HG03139 (cell line): Measurements from ENCODE around the gene VPS54.
"Not testable (repeated sequence)": the region's sequence is repeated elsewhere in the genome, so short reads cannot be mapped to it uniquely, and the experiment has no call there.

Experiments
- ATAC-seq: cut with Tn5 transposase; IDR thresholded peaks from one replicate; pipeline ENCODE4 v1.9.1; 2021; ENCODE audit not compliant: unreplicated experiment

Gene VPS54

DNA sequence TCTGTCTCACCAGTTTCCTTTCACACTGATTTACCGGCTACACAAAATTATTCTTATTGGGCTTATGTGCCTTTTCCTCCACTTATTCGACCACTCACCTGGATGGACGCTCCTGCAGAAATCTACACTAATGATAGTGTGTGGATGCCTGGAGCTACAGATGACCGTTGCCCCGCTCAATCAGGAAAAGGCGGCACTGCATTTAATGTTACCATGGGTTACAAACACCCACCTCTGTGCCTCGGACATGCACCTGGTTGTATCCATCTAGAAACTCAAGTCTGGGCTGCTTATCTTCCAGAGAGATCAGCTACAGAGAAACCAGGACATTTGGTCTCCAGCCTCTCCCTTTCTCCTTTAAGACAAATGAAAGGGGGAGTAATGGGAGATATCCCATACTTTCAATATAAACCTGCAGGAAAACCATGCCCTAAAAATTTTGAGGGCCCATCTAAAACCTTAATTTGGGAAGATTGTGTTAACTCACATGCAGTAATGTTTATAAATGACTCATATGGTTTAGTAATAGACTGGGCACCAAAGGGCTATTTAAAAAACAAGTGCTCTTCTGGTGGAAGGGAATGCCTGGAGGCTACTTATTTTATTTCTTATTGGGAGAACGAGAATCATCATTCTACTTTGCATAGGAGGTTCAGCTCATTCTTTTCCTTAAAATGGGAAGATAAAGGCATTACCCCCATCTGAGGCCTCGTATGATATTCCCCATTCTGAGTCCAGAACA lies 24.7 kb downstream of the VPS54 start:
- not testable (repeated sequence) for ATAC-seq

DNA sequence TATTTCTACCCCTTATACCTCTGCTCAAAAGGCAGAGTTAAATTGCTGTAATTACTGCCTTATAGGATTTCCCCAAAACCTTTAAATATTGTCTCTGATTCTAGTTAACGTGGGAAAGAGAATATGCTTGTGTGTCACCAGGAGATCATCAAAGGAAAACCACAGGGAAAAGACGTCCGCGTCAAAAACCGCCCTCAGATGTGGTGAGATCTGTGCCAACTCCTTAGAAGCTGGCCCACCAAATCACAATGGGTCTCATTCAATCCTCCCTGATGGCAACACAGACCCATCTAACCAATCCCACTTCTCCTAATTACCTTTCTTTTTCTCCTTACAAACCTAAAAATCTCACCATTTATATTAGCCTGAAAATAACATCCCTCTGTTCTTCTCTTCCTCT lies 25.4 kb downstream of the VPS54 start:
- no peak for ATAC-seq

DNA sequence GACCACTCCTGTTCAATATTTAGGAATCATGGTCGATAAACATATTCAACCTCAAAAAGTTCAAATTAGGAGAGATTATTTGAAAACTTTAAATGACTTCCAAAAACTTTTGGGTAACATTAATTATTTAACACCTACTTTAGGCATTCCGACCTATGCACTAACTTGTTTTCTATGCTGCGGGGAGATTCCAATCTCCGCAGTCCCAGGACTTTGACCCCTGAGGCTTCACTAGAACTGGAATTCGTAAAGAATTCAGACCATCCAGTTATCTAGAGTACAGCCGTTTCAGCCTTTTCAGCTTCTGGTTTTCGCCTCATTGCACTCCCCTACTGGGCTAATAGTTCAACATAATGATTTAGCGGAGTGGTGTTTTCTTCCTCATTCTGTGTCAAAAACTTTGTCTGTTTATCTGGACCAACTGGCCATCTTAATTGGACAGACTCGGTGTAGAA lies 26.1 kb downstream of the VPS54 start:
- not testable (repeated sequence) for ATAC-seq

DNA sequence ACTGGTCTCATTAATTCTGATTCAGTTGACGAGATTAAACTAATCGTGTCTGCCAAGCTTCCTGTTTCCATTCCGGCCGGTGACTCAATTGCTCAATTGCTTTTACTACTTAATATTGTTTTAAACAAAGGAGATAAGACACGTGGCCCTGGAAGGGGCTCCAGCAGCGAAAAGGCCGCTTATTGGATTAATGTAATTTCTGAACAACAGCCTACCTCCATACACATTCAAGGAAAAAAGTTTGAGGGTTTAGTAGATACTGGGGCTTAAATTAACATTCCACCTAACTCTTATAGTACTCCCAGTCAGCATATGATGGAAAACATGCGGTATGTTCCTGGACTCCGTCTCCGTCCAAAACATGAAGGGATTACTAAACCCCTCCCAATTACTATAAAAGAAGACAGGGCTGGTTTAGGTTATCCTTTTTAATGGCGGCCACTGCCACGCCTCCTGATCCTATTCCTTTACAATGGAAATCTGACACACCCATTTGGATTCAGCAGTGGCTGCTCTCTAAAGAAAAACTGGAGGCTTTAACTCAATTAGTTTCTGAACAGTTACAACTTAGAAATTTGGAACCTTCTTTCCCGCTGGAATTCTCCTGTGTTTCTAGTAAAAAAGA lies 27.1 kb downstream of the VPS54 start:
- ATAC-seq, result no peak

DNA sequence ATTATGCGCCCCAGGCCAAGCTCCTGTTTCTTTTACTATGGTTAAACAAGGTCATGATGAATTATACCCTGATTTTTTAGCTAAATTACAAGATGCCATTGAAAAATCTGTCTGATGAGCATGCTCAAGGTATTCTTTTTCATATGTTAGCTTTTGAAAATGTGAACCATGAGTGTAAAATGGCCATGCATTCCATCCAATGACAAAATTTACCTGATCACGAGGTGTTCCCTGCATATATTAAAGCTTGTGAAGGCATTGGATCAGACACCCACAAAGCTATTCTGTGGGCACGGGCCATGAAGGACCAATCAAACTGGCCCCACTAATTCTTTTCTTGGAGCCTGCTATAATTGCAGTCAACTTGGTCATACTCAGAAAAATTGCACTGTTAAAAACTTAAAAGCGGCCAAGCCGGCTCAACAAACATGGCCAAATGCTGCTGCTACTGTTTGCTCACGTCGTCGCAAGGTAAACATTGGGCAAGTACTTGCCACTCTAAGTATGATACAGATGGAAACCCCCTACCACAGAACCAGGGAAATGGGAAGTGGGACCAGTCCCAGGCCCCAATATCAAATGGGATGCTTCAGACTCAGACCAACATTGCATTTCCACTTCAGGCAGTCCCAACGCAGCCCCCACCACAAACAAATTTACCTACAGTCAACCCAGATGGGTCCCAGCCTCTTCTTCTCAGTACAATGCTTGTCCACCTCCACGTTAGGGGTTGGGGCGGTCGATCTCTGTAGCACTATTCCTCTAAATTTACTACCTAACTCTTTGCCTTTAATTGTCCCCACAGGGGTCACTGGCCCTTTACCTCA lies 27.8 kb downstream of the VPS54 start:
- ATAC-seq, result not testable (repeated sequence)

DNA sequence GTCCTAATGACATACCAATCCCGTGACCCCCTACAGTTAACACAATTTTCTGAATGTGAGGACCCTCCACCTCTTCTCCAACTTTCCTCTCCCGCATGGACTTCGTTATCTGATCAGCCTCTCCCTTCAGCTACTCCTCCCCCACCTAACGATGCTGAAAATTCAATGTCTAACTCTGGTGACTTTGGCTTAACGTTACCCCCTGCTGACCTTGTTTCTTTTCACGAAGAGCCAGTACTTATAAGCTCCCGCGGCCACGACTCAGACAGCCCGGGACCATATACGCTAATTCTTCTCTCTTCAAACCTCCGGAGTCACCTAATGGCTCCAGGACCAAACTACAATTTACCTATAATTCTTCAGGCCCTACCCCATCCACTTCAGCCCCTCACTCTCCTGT lies 29.2 kb downstream of the VPS54 start:
- ATAC-seq, result no peak

DNA sequence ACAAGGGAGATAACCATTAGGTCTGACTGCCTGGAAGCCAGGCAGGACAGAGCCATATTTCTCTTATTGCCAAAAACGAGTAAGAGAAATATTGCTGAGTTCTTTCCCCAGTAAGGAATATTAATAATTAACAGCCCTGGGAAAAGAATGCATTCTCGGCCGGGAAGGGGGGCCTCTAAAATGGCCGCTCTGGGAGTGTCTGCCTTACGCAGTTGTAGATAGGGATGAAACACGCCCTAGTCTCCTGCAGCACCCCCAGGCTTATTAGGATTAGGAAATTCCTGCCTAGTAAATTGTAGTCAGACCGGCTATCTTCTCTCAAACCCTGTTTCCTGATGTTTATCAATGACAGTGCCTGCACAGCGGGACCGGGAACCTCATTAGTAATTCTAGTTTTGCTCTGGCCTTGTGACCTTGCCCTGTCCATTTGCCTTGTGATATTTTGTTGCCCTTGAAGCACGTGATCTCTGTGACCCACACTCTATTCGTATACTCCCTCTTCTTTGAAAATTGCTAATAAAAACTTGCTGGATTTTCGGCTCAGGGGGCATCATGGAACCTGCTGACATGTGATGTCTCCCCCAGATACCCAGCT lies 30.3 kb downstream of the VPS54 start:
- not testable (repeated sequence) for ATAC-seq

DNA sequence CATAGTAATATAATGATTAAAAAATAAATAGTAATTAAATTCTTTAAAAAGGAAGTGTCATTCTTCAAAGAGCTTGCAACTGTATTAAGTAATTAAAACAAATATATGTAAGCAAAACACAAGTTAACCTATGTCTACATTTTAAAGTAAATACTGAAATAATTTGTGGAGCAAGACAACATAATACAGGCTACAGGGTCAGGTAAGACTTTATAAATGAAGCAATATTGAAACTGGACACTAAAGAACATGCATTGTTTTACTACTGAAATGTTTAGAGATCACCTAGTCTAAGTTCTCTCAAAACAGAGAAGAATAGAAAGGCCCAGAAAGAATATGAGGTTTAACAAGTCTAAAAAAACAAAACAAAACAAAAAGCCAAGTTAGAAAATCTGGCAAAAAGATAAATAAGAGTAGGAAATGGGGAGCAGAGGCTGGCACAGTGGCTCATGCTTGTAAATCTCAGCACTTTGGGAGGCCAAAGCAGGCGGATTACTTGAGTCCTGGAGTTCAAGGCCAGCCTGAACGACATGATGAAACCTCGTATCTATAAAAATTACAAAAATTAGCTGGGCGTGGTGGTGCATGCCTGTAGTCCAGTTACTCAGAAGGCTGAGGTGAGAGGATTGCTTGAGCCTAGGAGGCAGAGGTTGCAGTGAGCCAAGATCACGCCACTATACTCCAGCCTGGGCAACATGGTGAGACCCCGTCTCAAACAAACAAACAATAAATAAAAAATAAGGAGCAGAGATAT lies 34.4 kb downstream of the VPS54 start:
- ATAC-seq, result no peak

DNA sequence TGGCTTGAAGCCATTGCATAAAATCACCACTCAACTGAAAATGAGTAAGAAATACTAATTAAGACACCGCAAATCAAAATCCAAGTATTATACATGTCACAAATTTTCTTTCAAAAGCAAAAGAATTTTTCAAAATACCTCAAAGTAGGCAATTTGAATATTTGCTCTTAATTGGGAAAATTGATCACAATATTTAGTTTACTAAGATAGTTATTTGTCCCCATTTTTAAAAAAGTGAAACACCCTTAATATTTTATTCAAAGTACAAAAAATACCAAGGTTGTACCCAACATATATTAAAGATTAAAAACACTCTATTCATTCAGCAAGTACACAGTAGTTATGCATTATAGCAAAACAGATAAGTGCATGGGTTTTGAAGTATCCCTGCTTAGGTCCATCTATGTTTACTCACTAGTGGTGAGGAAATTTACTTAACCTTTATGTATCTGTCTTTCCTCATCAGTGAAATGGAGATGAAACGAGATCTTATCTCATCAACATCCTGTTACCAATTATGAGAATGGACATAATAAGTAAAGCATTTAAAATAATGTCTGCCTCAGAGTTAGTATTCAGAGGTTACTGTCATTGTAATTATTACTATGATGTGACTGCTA lies 35.1 kb downstream of the VPS54 start:
- ATAC-seq, result no peak

DNA sequence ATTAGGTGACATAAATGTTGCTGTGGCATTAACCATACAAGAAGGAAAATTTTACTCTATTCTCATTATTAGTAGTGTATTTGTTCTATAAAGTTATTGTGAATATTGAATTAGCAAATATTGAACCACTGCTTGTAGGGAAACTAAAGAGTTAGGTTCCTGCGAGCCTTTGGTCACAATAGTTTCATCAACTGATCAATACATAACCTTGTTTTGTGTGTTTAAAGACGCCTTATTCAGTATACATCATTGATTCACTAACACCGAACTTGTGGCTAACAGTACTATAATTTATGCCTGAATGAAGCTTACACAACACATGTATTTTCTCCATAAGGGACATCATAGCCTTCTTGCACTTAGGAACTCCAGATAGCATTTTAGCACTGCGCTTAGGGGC lies 36.9 kb downstream of the VPS54 start:
- ATAC-seq, result no peak

DNA sequence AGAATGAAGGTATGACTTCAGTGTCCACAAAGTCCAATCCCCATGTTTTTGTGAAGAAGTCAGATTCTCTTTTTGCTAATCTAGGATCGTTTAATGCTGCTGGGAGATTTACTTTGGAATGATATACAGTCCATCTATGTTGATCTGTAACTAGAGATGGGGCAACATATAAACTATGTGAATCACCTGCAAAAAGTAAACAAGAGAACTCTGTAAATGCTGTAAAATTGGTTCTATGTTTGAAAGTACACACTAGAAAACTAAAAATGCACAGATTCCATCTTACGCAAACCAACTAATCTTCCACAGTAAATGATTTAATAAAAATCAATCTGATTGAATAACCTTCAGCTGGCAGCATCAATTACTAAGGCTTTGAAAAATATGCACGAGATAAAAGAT lies 37.5 kb downstream of the VPS54 start:
- ATAC-seq, result no peak

DNA sequence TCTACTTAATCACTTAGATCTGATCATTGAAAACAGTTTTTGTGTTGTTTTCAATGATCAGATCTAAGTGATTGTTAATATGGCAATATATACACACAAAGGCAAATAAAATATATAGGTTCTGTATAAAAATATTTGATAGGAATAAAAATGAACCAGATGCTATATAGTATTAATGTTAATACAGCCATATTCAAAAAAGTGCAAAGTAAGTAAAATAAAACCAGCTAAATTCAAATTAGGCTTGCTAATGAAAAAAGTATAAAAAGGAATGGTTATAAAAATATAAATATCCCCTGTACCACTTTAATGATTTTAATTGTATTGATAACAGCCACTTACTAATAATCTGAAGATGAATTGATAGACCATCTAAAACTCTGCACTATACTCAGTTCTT lies 38.4 kb downstream of the VPS54 start:
- ATAC-seq, result no peak

DNA sequence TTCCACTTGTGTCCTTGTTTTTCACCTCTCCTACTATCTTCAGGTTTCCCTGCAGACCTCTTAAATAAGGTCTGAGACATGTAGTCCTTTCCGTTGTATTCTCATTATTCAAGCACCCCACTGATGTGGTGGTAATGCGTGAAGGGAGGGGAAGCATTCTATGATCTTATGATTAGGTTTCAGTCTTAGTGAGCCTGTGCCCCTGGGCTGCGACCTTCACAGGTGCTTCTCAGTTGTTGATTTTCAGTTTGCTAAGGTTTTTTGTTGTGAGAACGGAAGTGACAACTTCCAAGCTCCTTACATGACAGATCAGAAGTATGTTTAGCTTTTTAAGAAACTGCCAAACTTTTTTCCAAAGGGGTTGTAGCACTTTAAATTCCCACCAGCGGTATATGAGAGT lies 41.3 kb downstream of the VPS54 start:
- peak; percentile 61 for ATAC-seq

DNA sequence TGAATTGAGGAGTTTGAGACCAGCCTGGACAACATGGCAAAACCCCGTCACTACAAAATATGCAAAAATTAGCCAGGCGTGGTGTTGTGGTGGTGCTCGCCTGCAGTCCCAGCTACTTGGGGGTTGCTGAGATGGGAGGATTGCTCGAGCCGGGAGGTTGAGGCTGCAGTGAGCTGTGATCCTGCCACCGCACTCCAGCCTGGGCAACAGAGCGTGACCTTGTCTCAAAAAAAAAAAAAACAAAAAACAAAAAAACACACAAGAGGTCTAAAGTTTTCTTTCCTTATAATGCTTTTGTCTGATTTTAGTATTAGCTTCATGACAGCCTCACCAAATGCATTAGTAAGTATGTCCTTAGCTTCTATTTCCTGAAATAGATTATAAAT lies 43.1 kb downstream of the VPS54 start:
- ATAC-seq, result no peak

DNA sequence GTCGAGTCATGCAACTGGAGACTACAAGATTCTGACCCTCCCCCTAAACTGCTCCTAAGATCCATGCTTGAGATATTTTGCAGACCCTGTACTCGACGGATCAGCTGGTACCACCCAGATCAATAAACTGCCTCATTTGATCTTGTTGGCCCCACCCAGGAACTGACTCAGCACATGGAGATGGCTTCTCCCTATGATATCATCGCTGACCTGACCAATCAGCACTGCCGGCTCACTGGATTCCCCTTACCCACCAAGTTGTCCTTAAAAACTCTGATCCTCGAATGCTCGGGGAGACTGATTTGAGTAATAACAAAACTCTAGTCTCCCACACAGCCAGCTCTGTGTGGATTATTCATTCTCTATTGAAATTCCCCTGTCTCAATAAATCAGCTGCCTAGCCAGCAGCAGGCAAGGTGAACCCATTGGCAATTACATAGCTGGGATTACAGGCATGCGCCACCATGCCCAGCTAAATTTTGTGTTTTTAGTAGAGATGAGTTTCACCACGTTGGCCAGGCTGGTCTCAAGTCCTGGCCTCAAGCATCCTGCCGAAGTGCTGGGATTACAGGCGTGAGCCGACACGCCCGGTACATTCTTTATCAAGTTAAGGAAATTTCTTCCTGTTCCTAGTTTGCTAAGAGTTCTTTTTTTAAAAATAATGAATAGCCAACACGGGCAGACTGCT lies 43.6 kb downstream of the VPS54 start:
- no peak for ATAC-seq

DNA sequence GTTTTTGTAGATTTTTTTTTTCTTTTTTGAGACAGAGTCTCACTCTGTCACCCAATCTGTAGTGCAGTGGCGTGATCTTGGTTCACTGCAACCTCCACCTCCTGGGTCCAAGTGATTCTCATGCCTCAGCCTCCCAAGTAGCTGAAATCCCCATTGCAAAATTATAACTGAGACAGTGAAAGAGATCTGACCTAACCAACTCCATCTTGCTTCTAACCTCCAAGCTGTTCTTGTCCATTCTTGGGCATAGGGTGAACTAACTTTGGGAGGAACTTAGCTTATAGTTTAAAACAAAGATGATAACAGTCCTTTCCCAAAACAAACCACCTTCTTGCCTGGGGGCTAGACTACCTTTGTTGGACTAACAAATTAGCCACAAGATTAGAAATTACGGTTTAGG lies 44.2 kb downstream of the VPS54 start:
- not testable (repeated sequence) for ATAC-seq

DNA sequence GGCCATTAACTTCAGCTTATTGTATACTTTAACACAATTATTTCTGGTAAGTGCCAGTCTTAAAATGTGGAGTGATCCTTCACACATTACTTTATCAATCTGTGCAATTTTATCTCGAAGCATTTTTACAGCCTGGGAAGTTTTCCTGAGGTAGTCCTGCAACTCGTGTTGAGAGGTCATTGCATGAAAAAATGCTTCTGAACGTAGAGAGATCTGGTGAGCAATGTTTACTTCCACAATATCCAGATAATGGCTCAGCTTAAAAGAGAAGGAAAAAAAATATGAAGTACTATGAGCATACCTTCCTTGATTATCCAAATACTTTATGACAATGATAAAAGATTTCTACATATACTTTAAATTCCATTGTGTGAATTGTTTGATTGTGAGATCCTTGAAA lies 57.0 kb downstream of the VPS54 start:
- no peak for ATAC-seq

DNA sequence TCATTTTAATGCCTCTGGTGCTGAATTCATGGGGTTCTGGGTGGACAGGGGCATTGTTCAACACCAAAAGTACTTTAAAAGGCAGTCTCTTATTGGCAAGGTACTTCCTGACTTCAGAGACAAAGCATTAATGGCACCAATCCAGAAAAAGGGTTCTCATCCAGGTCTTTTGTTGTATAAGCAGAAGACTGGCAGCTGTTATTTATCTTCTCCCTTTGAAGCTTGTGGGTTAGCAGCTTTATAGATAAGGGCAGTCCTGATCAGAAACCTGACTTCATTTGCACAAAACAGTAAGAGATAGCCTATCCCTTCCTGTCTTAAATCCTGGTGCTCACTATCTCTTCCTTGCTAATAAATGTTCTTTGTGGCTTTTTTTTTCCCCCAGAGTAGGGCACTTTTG lies 68.8 kb downstream of the VPS54 start:
- no peak for ATAC-seq

DNA sequence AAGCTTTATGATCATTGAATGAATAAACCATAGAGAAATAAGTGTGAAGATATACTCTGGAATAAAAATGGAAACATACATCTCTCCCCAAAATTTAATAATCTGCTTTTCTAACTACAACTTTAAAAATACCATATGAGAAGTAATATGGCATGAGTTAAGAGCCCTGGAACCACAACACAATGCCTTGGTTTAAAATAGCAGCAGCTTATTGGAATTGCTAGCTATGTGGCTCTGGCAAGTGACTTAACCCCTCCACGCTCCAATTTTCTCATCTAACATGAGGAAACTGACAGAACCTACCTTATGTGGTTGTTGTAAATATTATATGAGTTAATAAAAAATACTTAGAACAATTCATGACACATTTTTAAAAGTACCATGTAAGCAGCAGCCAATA lies 76.4 kb downstream of the VPS54 start:
- ATAC-seq, result no peak

DNA sequence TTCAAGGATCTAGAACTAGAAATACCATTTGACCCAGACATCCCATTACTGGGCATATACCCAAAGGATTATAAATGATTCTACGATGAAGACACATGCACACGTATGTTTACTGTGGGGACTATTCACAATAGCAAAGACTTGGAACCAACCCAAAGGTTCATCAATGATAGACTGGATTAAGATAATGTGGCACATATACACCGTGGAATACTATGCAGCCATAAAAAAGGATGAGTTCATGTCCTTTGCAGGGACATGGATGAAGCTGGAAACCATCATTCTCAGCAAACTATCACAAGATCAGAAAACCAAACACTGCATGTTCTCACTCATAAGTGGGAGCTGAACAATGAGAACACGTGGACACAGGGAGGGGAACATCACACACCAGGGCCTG lies 87.1 kb downstream of the VPS54 start:
- ATAC-seq, result not testable (repeated sequence)
